Transverse colon (tissue), 4 donors: ENCODE measurements around the gene GPR26. TPM values are rescaled to one million over a fixed set of nuclear protein-coding genes. Genes with fewer than 3 reads are reported as not detected.
"Not testable (repeated sequence)": the region's sequence is repeated elsewhere in the genome, so short reads cannot be mapped to it uniquely, and the experiment has no call there.

Experiments used
- DNase-seq: peaks from one replicate; pipeline ENCODE4 v3.0.0-alpha.2; 2019
- H3K27ac ChIP-seq, 4 donors: fragments of 200-600 bp; sonication (generic); 2 replicates each; pipeline ENCODE4 v1.5.1; 2016 to 2018; ENCODE audit warnings: inconsistent platforms in 4 of 4
- H3K27me3 ChIP-seq: fragments of 200-600 bp; sonication (generic); 2 replicates; pipeline ENCODE4 v1.5.1; 2017; ENCODE audit warnings: inconsistent platforms
- H3K36me3 ChIP-seq, 4 donors: fragments of 200-600 bp; sonication (generic); 2 replicates each; pipeline ENCODE4 v1.5.1; 2017 to 2019; ENCODE audit warnings: inconsistent platforms in 4 of 4
- H3K4me1 ChIP-seq, 4 donors: fragments of 200-600 bp; sonication (generic); 2 replicates each; pipeline ENCODE4 v1.5.1; 2017 to 2020; ENCODE audit warnings: inconsistent platforms in 4 of 4
- H3K4me3 ChIP-seq, 4 donors: fragments of 200-600 bp; sonication (generic); 1 replicate in 1 of 4; 2 replicates in 3 of 4; pipeline versions ENCODE4 v1.5.1 to v1.6.1; 2017 to 2019; ENCODE audit warnings: inconsistent platforms in 4 of 4
- H3K9me3 ChIP-seq, 2 donors: fragments of 200-600 bp; sonication (generic); 2 replicates each; pipeline ENCODE4 v1.5.1; 2017 to 2019; ENCODE audit warnings: inconsistent platforms in 2 of 2
- CTCF ChIP-seq, 5 experiments: fragments of 200-600 bp in 3 of 5; fragments of 450-650 bp in 2 of 5; sonication (generic) in 3 of 5; IDR thresholded peaks; 1 replicate in 2 of 5; 2 replicates in 3 of 5; pipeline ENCODE4 v1.5.1; 2016 to 2017; ENCODE audit warnings: antibody characterized with exemption in 5 of 5, inconsistent platforms in 3 of 5, mild to moderate bottlenecking in 2 of 5, moderate library complexity in 1 of 5
- EP300 ChIP-seq: sonication (generic); formaldehyde crosslinking; IDR thresholded peaks from one replicate; pipeline ENCODE4 v1.6.1; 2017; ENCODE audit warnings: antibody characterized with exemption, low read depth
- POLR2A ChIP-seq: fragments of 450-650 bp; IDR thresholded peaks from one replicate; pipeline ENCODE4 v1.6.1; 2016; ENCODE audit warnings: antibody characterized with exemption, mild to moderate bottlenecking, moderate library complexity
- POLR2AphosphoS5 ChIP-seq, 3 donors: sonication (generic); formaldehyde crosslinking; IDR thresholded peaks; one replicate each; pipeline ENCODE4 v1.6.1; 2016; ENCODE audit warnings: antibody characterized with exemption in 3 of 3
- WGBS, 2 donors: methylation state at CpG; one replicate each; pipeline ENCODE4 v1.1.5; 2018; ENCODE audit warnings: low coverage in 1 of 2; 5-methylcytosine and 5-hydroxymethylcytosine counted together
- in situ Hi-C, 4 donors: fragments of 200-750 bp; cut with MboI; loops; one replicate each; pipeline versions ENCODE4 v1.15.0 to v1.15.1; 2017; ENCODE audit warnings: low sequenced_read_pairs in 3 of 4, low pct_ligation_motif_present in 1 of 4, low pct_unique_long_range_greater_than_20kb in 1 of 4
- intact Hi-C: fragments of 100-400 bp; cut with DNase I; formaldehyde crosslinking; loops from one replicate; pipeline ENCODE4 v1.15.1; 2023; ENCODE audit warnings: low total_unique reads
- total RNA-seq, 4 donors: library from RNA; depleted of rRNA; stranded (reverse); fragments of >200 nt; gene quantifications; one replicate each; pipeline ENCODE4 v1.1.0, GENCODE V29; 2016

The GPR26 gene
- total RNA-seq, 4 donors from 2014 or later: not detected

- WGBS, 2 donors: 84% methylated on average over 6 of the region's 6 CpGs; no CpG with 5 or more reads in 1 of the 2 donors
- in situ Hi-C loops: no loop called here
- intact Hi-C loops: no loop called here
- no peaks in the 10 kb centered on the region for H3K36me3 ChIP-seq
- H3K4me1 ChIP-seq: no peaks in the 10 kb centered on the region
- DNase-seq: no peak
- H3K4me3 ChIP-seq: no peak overlapping the region
- no peak overlapping the region for H3K27ac ChIP-seq
- no peaks in the 10 kb centered on the region for H3K9me3 ChIP-seq
- TF ChIP-seq POLR2A (no peak), EP300 (no peak), CTCF (IDR thresholded peaks at IDR 0.05) (no peak), POLR2AphosphoS5 (IDR thresholded peaks at IDR 0.05) (no peak)
- H3K27me3 ChIP-seq: no peaks in the 10 kb centered on the region
Measured at GRCh38 chr10:123729523-123729922, 63.4 kb downstream of the GPR26 start.

- H3K36me3 ChIP-seq, H3K9me3 ChIP-seq, H3K4me3 ChIP-seq, H3K27ac ChIP-seq, in situ Hi-C loops, H3K27me3 ChIP-seq, intact Hi-C loops, DNase-seq, H3K4me1 ChIP-seq: not testable (repeated sequence)
- WGBS, 2 donors: 53 to 90% methylated on average over 4 of the region's 4 CpGs
Measured at GRCh38 chr10:123736917-123737316, 70.8 kb downstream of the GPR26 start.

- Histone ChIP-seq H3K4me1 (peaks cover 0 to 9% (median 0%) of the 10 kb centered on the region in 4 donors), H3K9me3 (no peaks in the 10 kb centered on the region), H3K36me3 (no peaks in the 10 kb centered on the region), H3K4me3 (no peak overlapping the region), H3K27me3 (no peaks in the 10 kb centered on the region), H3K27ac (no peak overlapping the region)
- in situ Hi-C loops (no loop called here), intact Hi-C loops (no loop called here)
- WGBS, 2 donors: 78 to 80% methylated on average over 3 to 7 of the region's 7 CpGs
- no peak for TF ChIP-seq EP300
- no peak for TF ChIP-seq POLR2A
- TF ChIP-seq CTCF (IDR thresholded peaks at IDR 0.05): no peak
- no peak for TF ChIP-seq POLR2AphosphoS5 (IDR thresholded peaks at IDR 0.05)
- DNase-seq: no peak
Measured at GRCh38 chr10:123741146-123741545, 75.0 kb downstream of the GPR26 start.

GRCh38 chr10:123741711-123742110 is 75.6 kb downstream of the GPR26 start:
- intact Hi-C loops: no loop called here

More at GRCh38 chr10:123741711-123742110, 75.6 kb downstream of the GPR26 start:
- H3K27ac ChIP-seq: no peak overlapping the region
- no peak for DNase-seq
- in situ Hi-C loops: no loop called here
- no peaks in the 10 kb centered on the region for H3K36me3 ChIP-seq
- no peak overlapping the region for H3K4me3 ChIP-seq
- H3K4me1 ChIP-seq: peaks cover 0 to 9% (median 0%) of the 10 kb centered on the region in 4 donors
- TF ChIP-seq POLR2AphosphoS5 (IDR thresholded peaks at IDR 0.05) (no peak), EP300 (no peak), CTCF (IDR thresholded peaks at IDR 0.05) (no peak), POLR2A (no peak)
- WGBS, 2 donors: 87 to 90% methylated on average over 2 to 5 of the region's 5 CpGs
- no peaks in the 10 kb centered on the region for H3K27me3 ChIP-seq
- H3K9me3 ChIP-seq: no peaks in the 10 kb centered on the region
